ENCODE data around the gene EEFSEC. TPM values are rescaled to one million over a fixed set of nuclear protein-coding genes. Genes with fewer than 3 reads are reported as not detected.

The EEFSEC gene
- total and polyA plus RNA-seq, 2 of the 8 experiments (the other 6 are each of a cell fraction or from before 2014, with no cell fraction given) = 13.1 to 19.8 TPM

- TF ChIP-seq CHD7 (IDR thresholded peaks at IDR 0.05; ENCODE audit: insufficient replicate concordance, low read length) (no peak), SP2 (IDR thresholded peaks at IDR 0.05; ENCODE audit: low read length) (no peak), PHF8 (conservative IDR thresholded peaks at IDR 0.05; ENCODE audit: low read depth, low read length) (no peak), TAF1 (IDR thresholded peaks at IDR 0.05; ENCODE audit: low read depth, low read length) (no peak), KDM4A (IDR thresholded peaks at IDR 0.05; ENCODE audit: low read depth, low read length, severe bottlenecking) (no peak), HDAC2 (IDR thresholded peaks at IDR 0.05; ENCODE audit: borderline replicate concordance in 1 of 2, low read depth in 2 of 2, low read length in 2 of 2) (no peak), CEBPB (IDR thresholded peaks at IDR 0.05; ENCODE audit: low read depth, low read length) (no peak), MAX (IDR thresholded peaks at IDR 0.05) (no peak), JUN (IDR thresholded peaks at IDR 0.05; ENCODE audit: low read depth, low read length) (no peak), ATF2 (IDR thresholded peaks at IDR 0.05; ENCODE audit: low read length) (no peak)
Observed at GRCh38 chr3:128316481-128316891, 163.2 kb downstream of the EEFSEC start (continued).
